NB4 (cell line): Measurements from ENCODE around the gene ORAI3.

Experiments used
- DNase-seq: peaks from one replicate; pipeline ENCODE4 v3.0.0; 2010; ENCODE audit warnings: low read depth
- H3K4me3 ChIP-seq: one replicate; pipeline ENCODE4 v1.5.1; 2011; ENCODE audit warnings: mild to moderate bottlenecking, low read depth, low read length, moderate library complexity
- CTCF ChIP-seq: IDR thresholded peaks from one replicate; pipeline ENCODE4 v1.5.1; 2012; ENCODE audit warnings: low read depth, low read length
- MAX ChIP-seq: IDR thresholded peaks from 2 replicates; pipeline ENCODE4 v1.6.1; 2011; ENCODE audit warnings: low read depth, low read length
- MYC ChIP-seq: IDR thresholded peaks from 2 replicates; pipeline ENCODE4 v1.6.1; 2011; ENCODE audit warnings: low read depth, low read length
- POLR2A ChIP-seq: IDR thresholded peaks from 2 replicates; pipeline ENCODE4 v1.6.1; 2011; ENCODE audit warnings: mild to moderate bottlenecking; ENCODE audit not compliant: insufficient read length; ENCODE audit errors: extremely low read depth

ORAI3 gene

DNA sequence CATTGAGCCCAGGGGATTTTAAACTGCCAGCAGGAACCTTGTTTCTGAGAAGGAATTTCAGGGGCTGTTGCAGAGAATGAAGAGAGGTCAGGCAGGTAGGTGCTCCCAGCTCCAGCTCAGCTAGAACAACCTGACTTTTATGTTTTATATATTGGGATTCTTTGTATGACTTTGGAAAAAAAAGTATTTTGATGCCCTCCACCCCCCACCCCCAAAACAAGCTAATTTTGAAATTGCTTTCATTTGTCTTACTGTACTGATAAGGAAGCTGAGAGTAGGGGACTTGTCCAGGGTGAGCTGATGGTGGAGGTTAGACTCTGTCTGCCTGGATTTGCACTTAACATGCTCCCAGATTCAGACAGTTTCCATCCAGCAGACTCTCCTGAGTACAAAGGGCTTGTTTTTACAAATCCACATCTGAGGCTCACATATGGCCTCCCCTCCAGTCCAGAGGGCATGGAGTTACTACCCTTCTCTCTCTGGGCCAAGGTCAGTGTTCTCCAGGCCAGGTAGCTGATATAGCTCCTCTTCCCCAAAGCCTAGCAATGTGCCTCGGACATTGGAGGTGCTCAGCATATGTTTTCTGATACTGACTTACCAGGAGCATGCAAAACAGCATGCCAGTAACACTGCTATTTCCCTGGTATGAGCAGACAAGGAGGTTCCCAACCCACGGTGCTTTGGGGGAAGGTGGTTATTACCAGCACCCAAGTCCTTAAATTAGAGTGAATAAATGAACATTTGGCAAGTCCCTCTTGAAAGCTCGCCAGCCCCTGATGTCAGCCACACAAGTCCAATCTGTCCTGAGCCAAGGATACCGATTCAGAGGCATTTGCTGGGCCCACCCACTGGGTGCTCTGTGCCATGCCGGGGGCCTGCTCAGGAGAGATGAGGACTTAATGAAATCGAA is 50.2 kb downstream of the ORAI3 start:
- TF ChIP-seq MYC (no peak), POLR2A (no peak)
- no peak overlapping the region for H3K4me3 ChIP-seq
- peak; percentile 6 for DNase-seq

DNA sequence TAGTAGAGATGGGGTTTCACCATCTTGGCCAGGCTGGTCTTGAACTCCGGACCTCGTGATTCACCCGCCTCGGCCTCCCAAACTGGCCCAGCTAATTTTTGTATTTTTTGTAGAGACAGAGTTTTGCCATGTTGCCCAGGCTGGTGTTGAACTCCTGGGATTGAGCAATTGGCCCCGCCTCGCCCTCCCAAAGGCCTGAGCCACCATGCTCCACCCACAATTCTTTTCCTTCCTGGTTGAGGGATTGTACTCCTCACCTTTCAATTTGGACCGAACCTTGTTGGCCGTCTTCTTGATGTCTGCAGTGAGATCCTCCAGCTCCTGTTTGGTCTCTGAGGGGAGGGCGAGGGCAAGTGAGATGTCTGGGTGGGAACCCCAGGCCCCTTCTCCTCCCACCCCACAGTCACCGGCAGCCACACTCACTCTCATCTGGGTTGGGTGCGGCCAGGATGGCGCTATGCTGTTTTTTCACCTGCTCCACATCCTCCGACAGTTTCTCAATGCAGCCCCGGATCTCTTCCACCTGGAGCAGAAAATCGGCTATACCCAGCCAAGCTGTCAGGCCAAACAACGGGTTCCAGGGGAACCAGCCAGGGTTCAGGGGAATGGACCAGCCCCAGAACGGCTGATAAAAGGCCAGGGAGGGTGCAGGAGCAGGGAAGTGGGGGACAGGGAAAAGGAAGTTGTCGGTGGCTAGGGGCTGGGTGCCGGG is 52.0 kb downstream of the ORAI3 start:
- TF ChIP-seq MYC (no peak), CTCF (no peak), MAX (no peak), POLR2A (no peak)
- H3K4me3 ChIP-seq, result no peak overlapping the region
- no peak for DNase-seq

GRCh38 chr16:31001507-31002249 is 52.8 kb downstream of the ORAI3 start:
- TF ChIP-seq MYC (no peak), CTCF (no peak), POLR2A (no peak), MAX (no peak)
- no peak for DNase-seq
- H3K4me3 ChIP-seq, result no peak overlapping the region

- no peak for DNase-seq
- no peak overlapping the region for H3K4me3 ChIP-seq
- TF ChIP-seq CTCF, result no peak
- TF ChIP-seq POLR2A, result no peak
- no peak for TF ChIP-seq MYC
- TF ChIP-seq MAX, result no peak
Observed at GRCh38 chr16:31002250-31002700, 53.4 kb downstream of the ORAI3 start.

GRCh38 chr16:31002862-31003341 is 54.0 kb downstream of the ORAI3 start:
- no peak for DNase-seq
- no peak overlapping the region for H3K4me3 ChIP-seq
- no peak for TF ChIP-seq MYC
- TF ChIP-seq CTCF, result no peak
- TF ChIP-seq POLR2A, result no peak
- TF ChIP-seq MAX, result no peak

DNA sequence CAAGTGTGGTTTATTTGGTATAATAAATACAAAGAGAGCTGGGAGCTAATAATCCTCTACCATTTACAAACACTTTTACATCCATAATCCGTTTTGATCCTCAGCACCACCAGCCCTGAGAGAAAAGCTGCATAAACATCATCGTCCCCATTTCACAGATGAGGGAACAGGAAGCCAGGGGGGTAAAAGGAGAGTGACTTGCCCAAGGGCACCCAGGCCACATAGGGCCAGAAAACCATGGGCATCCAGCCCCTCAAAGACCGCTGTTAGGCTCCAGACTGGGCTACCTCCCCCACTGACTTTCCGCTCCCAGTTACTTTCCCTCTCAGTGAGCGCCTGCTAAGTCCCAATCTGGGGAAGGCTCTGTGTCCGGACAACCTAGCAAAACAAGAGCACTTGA is 54.9 kb downstream of the ORAI3 start:
- no peak for TF ChIP-seq CTCF
- no peak for TF ChIP-seq POLR2A
- TF ChIP-seq MAX, result no peak
- no peak for TF ChIP-seq MYC
- no peak for DNase-seq
- no peak overlapping the region for H3K4me3 ChIP-seq
